Right hindlimb (tissue), 1 donor: ENCODE measurements around the gene DNAH12.
A peak's percentile ranks its signal among the peaks of the same experiment; 100 is the strongest.

ENCODE experiments used
- DNase-seq: peaks from one replicate; pipeline ENCODE4 v3.0.0-alpha.2; 2018

The DNAH12 gene, protein sequence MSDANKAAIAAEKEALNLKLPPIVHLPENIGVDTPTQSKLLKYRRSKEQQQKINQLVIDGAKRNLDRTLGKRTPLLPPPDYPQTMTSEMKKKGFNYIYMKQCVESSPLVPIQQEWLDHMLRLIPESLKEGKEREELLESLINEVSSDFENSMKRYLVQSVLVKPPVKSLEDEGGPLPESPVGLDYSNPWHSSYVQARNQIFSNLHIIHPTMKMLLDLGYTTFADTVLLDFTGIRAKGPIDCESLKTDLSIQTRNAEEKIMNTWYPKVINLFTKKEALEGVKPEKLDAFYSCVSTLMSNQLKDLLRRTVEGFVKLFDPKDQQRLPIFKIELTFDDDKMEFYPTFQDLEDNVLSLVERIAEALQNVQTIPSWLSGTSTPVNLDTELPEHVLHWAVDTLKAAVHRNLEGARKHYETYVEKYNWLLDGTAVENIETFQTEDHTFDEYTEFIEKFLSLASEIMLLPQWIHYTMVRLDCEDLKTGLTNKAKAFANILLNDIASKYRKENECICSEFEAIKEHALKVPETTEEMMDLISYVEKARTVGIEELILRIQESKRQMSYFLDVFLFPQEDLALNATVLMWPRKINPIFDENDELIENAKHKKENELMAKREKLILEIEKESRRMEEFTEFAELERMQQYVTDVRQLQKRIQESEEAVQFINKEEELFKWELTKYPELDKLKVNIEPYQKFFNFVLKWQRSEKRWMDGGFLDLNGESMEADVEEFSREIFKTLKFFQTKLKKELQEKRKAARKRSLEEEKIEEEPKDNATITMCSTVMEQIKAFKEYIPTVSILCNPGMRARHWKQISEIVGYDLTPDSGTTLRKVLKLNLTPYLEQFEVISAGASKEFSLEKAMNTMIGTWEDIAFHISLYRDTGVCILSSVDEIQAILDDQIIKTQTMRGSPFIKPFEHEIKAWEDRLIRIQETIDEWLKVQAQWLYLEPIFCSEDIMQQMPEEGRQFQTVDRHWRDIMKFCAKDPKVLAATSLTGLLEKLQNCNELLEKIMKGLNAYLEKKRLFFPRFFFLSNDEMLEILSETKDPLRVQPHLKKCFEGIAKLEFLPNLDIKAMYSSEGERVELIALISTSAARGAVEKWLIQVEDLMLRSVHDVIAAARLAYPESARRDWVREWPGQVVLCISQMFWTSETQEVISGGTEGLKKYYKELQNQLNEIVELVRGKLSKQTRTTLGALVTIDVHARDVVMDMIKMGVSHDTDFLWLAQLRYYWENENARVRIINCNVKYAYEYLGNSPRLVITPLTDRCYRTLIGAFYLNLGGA (N-terminal part only)

DNA sequence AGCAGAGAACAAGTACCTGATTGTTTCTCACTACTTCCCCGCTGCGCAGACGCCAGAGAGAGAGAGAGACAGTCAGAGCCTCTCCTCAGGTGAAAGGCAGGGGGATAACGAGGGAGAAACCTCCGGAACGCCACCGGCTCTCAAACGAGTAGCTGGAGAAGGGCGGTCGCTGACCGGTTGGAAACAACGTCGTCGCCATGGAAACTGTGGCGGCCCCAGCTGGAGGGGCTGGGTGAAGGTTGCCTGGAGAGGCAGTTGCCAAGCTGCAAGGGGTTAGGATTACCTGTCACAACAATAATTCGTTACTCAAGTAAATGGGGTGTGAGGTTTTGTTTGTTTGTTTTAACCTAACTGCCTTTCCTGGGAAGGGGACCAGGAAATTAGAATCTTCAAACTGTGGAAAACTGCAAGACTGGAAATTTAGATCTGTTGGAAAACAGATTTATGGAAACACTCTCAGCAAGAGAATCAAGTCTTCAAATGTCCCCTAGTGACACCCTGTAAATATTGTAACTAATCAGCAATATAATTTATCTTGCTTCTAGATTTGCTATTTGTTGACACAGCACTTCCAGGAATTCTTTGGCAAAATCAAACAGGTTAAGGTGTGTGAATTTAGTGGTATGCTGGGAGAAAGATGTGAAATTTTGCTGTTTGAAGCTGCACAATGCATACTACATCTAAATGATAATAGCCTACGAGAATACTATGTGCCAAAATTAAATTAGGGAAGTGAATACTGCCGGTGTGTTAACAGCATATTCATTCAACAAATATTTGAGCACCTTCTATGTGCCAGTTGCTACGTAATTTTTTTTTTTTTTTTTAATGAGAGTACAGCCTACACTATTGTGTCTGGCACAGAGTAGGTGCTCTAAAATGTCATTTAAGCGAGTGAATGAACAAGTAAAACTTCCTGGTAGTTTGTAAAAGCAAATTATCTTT is at the start of gene DNAH12:
Gene DNAH12, minus strand, starts transcription at position 164 of the 945 bp plus-strand sequence. CDS start 1,474 bp downstream, outside the sequence.
- peak; percentile 72 for DNase-seq

DNA sequence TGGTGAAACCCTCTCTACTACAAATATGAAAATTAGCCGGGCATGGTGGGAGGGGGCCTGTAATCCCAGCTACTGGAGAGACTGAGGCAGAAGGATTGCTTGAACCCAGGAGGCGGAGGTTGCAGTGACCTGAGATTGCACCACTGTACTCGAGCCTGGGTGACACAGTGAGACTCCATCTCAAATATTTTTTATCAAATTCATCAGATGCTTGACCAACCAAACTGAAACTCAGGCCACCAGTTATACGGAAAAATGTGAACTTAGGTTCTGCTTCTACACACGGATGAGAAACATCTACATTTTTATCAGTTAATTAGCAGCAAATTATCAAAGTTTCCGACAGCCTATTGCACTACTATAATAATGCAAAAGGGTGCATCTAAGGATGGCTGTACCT is 48.2 kb upstream of the DNAH12 start:
- no peak for DNase-seq

DNA sequence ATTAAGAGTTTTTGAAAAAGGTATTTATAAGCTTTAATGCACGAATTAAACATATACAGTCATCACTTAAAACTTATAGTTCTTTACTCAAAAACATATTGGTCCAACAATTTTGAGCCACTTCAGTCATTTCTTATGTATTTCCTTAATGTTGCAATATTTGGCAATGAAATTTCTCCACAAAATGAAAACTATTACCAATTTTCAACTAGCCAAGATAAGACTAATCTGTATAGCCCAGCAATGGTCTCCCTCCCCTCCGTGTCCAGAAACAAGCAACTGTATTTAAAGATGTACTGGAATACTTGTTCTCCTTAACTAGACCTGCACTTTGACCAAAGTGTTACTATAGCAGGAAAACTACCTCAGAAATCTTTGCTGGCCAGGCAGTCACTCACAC is 43.8 kb upstream of the DNAH12 start:
- no peak for DNase-seq

DNA sequence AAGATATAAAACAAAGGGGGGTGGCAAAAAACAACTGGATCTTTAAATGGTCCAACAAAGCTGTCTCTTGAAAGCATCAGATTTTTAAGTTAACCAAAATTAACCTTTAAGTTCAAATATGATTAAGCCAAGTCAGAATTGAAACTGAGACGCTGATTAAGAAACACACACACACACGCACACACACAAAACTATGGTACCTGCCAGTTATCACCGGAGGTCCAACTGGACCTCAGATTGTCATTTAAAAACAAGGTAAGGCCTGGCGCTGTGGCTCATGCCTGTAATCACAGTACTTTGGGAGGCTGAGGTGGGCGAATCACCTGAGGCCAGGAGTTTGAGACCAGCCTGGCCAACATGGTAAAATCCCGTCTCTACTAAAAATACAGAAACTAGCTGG is 42.6 kb upstream of the DNAH12 start:
- no peak for DNase-seq

DNA sequence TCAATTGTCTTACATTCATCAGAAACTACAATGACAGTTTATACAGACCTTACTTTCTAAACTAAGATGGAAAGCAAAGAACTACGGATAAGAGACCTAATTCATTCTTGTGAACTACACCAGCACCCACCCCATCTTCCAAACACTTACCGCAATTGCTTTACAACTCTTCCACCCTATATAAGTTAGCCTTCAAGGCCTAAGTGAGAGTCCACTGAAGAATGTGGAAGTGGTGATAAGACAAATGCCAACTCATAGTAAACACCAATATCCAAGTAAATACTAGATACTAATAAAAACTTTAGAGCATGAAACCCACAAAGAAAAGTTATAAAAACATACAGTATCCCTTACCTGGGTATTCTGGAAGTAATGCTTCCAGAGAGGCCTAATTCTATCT is 39.4 kb upstream of the DNAH12 start:
- DNase-seq, result no peak

DNA sequence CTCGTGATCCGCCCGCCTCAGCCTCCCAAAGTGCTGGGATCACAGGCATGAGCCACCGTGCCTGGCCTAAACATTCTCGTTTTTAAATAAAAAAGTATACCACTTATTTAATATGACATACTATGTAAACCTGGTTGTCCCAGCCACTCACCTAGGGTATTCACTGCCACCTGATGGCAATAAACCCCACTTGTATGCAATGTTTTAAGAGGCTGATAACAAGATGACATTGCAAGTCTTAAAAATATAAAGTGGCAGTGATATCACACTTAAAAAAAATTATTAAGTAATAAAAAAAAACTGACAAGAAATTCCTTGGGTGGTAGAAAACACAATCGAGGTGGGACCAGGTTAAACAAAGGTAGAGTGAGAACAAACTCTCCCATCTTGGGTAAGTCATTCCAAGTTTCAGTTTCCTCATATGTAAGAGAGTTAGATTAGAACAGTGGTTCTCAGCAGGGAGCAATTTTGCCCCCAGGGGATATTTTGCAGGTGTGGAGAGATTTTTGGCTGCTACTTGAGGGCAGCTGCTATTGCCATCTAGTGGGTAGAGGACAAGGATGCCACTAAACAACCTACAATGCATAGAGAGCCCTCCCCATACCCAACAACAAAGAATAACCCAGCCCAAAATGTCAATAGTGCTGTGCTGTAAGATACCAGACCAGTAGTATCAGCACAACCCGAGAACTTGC is 38.5 kb upstream of the DNAH12 start:
- no peak for DNase-seq

DNA sequence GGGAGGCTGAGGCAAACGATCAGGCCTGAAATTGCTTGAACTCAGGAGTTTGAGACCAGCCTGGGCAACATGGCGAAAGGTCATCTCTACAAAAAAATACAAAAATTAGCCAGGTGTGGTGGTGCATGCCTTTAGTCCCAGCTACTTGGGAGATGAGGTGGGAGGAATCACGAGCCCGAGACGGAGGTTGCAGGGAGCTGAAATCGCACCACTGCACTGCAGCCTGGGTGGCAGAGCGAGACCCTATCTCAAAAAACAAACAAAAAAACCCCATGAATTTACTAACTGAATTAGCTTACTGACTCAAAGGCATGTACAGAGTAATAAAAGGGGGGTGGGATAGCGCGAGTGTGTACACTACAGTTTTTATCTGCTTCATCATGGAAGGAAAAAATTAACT is 33.7 kb upstream of the DNAH12 start:
- no peak for DNase-seq

DNA sequence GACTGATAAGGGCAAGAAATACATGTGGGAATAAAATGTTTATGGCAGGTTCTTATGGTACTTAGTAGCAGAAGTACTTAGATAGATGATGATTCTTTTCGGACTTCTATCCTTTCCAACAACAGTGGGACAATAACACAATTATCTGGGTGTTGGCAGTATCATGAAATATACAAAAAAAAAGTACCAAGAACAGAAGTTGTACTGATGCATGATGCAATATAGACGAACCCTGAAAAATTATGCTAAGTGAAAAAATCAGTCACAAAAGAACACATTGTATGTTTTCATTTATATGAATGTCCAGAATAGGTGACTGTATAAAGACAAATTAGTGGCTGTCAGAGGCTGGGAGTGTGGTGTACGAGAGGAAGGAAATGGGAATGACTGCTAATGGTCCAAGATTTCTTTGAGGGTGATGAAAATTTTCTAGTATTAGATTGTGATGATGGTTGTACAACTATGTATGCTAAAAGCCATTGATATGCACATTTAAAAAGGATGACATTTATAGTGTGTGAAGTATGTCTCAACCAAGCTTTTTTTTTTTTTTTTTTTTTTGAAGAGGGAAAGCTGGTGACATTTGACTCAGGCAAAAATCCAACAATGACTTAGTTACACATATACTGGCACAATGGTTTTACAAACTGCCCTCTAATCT is 32.0 kb upstream of the DNAH12 start:
- no peak for DNase-seq

DNA sequence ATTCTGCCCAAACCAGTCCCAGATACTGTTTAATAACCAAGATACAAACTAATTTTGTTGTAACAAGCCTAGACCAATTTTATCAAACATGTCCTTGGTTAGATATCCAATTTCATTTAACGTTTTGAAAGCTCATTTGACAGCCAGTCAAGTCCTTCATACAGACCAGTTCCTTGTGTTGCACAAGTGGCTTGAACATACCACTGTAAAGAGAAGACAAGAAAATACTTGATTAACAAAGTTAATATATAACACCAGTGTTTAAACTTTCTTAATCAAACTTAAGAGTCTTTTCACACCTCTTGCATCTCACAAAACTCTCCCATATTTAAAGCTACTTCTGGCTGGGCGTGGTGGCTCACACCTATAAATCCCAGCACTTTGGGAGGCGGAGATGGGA is 28.0 kb upstream of the DNAH12 start:
- no peak for DNase-seq

DNA sequence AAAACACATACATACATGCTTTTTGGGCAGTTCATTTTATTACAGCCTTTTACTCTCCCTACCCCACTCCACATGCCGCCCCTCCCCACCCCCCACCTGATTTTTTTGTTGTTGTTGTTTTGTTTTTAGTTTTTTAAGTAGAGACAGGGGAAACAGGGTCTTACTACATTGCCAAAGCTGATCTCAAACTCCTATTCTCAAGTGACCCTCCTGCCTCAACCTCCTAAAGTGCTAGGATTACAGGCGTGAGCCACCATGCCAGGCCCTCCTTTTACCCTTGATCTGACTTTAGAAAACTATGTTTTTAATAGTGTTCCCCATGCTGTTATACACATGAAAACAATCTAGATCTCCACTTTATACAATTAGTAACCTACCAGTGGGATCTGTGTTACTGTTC is 26.7 kb upstream of the DNAH12 start:
- no peak for DNase-seq

DNA sequence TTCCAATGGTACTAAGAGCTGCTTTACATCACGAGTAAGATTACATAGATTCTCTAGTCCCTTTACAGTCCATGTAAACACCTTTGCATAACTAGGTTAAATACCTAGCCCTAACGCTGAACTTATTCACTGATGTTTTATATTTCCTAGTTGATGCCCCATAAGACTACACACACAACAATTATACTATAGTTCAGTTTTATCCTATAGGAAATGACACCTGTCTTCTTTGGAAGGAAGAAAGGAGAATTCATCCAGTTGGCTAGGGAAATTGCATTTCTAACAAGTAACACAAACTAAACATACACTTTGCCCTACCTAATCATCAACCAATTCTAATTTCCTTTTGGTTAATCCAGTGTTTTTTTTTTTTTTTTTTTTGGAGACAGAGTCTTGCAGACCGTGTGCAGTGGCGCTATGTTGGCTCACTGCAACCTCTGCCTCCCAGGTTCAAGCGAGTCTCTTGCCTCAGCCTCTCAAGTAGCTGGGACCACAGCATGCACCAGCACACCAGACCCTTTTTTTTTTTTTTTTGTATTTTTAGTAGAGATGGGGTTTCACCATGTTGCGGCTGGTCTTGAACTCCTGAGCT is 25.8 kb upstream of the DNAH12 start:
- DNase-seq, result no peak

DNA sequence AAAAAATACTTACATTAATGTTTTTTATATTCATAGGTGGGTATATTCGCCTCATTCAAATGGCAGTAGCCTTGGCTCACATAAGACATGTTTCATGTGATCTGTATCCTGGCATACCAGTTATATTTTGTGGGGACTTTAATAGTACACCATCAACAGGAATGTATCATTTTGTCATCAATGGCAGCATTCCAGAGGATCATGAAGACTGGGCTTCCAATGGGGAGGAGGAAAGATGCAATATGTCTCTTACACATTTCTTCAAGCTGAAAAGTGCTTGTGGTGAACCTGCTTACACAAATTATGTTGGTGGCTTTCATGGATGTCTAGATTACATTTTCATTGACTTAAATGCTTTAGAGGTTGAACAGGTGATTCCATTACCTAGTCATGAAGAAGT is 15.4 kb upstream of the DNAH12 start:
- DNase-seq, result no peak

DNA sequence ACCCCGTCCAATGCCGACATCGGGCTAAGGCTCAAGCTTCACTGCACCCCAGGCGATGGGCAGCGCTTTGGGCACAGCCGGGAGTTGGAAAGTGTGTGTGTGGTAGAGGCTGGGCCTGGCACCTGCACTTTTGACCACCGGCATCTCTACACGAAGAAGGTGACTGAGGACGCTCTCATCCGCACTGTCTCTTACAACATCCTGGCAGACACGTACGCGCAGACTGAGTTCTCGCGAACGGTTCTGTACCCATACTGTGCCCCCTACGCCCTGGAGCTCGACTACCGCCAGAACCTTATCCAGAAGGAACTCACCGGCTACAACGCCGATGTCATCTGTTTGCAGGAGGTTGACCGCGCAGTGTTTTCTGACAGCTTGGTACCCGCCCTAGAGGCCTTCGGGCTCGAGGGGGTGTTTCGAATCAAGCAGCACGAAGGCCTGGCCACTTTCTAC is 13.0 kb upstream of the DNAH12 start:
- no peak for DNase-seq

DNA sequence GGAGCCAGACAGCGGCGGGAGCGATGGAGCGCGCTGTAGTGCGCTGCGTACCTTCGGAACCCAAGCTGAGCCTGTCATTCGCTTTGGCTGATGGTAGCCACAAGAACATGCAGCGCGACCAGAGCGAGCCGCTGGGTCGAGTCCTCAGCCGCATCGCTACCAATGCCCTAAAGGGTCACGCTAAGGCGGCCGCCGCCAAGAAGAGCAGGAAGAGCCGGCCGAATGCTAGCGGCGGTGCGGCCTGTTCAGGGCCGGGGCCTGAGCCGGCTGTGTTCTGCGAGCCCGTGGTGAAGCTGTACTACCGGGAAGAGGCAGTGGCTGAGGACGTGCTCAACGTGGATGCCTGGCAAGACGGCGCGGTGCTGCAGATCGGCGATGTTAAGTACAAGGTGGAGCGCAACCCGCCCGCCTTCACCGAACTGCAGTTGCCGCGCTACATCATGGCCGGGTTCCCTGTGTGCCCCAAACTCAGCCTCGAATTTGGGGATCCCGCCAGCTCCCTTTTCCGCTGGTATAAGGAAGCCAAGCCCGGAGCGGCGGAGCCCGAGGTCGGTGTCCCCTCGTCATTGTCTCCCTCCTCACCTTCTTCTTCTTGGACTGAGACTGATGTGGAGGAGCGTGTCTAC is 12.4 kb upstream of the DNAH12 start:
- peak; percentile 35 for DNase-seq

DNA sequence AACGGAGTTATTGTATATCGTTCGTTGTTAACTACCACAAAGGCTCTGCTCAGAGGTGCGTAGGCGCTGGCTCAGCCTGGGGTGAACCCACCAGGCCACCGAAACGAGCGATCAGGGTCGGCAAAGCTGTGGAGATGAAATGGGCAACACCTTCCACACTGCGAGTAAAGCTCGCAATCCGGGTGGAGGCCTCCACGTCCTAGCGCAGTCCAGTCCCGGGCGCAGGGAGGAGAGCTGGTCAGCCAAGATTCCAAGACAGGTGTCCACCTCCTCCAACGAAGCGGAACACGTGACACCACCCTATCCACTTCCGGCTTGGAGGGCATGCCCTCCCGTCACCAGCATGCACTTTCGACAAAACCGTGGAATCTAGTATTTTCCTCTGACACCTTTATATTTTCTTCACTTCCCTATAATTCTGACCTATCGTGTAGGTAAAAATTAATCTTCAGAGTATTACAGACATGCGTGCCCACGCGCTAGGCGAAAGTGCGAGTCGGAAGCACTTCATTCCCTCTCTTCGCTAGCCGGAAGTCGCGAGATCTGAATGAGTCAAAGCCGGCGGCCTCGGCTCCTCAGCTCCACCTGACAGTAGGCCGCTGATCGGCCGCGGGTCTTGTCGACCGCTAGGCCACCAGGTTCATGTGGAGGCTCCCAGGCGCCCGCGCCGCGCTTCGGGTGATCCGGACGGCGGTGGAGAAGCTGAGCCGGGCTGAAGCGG is 11.8 kb upstream of the DNAH12 start, which contains the start of gene PDE12:
Gene PDE12, plus strand, starts transcription at position 537 of the 721 bp plus-strand sequence. Its CDS starts 106 bp downstream, at position 643.
- peak; percentile 90 for DNase-seq

DNA sequence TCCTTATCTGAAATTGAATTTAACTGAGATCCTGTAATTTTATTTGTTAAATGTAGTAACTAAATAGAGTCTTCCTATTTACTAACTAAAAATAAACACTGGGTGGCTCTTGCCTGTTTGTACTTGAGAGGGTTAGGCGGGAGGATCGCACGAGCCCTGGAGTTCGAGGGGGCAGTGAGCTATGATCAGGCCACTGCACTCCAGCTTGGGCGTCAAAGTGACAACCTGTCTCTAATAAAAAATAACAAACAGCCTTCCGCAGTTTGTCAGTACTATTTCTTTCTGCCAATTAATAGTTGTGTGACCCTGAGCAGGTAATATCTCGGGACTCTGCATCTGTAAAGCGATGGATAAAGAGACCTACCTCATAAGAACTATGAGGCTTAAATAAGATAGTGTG is 11.2 kb upstream of the DNAH12 start:
- DNase-seq, result no peak

DNA sequence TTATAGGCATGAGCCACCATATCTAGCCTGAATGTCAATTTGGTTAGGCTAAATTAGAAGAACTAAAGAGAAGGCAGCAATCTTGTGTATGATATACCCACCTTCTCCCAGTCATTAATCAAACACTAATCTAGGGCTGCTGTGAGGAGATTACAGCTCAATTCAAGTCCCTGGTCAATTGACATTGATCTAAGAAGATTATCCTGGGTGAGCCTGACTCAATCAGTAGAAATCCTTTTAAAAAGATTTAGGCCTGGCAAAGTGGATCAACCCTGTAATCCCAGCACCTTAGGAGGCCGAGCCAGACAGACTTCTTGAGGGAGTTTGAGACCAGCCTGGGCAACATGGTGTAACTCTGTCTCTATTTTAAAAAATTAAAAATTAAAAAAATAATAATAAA is 2.5 kb upstream of the DNAH12 start:
- DNase-seq, result no peak

DNA sequence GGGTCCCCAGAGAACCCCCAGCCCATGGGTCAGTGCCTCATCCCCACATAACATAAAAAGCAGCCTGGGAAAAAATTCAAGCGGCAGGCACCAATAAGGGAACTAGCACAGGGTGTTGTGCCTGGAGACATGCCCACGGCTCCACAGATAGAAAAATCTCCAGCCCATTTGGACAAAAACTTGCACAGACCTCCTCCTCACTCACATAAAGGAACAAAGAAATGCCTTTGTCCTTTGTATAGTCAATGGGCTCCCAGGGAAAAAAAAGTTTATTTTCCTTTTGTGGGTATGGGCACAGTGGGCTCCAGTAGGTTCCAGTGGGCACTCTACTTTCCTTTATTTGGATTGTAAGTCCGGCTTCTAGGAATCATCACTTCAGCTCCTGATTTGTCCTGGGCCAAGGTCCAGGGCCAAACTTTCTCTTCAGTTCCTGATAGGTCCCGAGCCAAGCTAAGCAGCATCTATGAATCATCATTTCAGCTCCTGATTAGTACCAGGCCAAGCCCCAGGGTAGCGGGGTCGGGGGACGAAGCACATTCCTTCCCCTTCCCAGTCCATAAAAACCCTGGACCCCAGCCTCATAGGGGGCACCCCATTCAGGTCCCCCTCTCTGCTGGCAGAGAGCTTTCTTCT is 1.6 kb upstream of the DNAH12 start:
- DNase-seq, result no peak
